GM19328 (cell line): Measurements from ENCODE around the gene XCR1.

Experiments used
- ATAC-seq: cut with Tn5 transposase; IDR thresholded peaks from one replicate; pipeline ENCODE4 v1.9.1; 2021; ENCODE audit warnings: mild to moderate bottlenecking, moderate library complexity; ENCODE audit not compliant: unreplicated experiment

XCR1 gene

DNA sequence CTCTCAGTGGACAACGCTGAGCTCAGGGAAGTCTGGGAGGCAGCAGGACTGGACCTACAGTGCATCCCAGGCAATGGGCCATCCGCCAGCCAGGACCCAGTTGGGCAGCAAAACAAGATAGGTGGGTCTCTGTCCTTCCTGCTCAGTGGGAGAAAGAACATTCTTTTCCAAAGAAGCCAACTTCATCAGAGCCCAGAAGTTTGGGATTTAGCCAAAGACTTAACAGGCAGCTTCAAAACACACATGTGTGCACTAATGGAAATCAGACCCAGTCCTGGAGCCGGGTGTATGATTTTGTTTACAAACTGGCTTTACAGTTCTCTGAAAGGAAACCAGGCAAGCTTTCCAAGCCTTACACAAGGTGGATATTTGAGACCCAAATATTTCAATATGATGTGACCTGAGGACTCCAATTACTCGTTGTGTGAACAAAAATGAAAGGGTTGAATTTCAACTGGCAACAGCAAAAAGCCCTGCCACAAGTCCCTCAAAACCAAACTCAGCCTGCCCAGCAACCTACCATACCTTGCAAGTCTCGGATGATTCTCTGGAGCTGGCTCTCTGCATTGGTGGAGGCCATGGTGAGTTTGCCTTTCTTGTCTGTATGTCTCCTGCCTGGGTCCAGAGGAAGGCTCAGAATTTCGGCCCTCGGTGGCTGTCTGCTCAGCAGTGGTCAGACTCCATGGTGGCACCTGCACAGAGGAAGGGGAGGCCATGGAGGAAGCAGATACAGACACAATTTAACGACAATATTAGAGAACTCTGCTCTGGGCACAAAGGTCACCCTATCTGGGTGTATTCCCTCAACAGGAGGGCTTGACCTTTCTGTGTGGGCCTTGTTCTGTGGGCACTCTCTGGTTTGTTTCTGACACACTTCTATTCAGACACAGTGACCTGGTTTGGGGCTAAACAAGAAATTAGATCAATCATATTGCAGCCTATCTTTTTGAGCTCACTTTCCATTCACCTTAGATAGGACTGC is 42.7 kb downstream of the XCR1 start:
- no peak for ATAC-seq

- no peak for ATAC-seq
These were observed 43.5 kb downstream of the XCR1 start for GRCh38 chr3:45983770-45984169.

- ATAC-seq = no peak
These were observed 45.8 kb downstream of the XCR1 start for GRCh38 chr3:45981346-45982074.

DNA sequence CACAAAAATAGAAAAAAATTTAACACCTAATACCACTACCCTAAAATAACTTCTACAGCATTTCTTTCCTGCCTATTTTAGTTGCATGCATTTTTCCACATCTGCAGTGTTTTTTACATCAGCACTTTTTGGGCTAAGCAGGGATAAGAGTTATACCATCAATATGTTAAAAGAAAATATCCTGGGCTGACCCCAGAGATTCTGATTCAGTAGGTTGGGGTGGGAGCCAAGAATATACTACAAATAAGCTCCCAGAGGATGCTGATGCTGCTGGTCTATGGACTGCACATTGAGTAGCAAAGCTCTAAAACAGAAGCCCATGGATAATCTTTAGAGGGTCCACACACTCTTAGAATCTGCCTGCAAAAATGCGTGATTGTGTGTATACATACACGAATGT is 46.5 kb downstream of the XCR1 start:
- no peak for ATAC-seq

GRCh38 chr3:45980229-45980813 is 47.0 kb downstream of the XCR1 start:
- ATAC-seq = no peak

DNA sequence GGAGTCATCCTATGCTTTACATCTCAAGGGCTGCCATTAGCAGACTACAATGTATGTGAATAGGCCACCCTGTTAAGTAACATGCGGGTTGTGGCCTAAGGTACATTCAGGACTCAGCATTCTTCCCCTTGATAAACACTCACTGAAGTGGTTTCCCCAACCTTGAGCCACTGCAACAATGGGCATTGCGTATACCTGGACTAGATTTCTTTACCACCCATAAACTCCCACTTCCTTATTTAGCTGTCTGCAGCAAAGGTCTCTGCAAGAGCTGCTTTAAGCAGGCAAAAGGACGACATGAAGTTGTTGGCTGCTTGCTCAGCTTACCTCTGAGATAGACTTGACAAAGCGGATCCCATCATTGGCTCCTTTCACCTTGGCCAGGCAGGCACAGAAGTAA is 47.9 kb downstream of the XCR1 start:
- no peak for ATAC-seq

DNA sequence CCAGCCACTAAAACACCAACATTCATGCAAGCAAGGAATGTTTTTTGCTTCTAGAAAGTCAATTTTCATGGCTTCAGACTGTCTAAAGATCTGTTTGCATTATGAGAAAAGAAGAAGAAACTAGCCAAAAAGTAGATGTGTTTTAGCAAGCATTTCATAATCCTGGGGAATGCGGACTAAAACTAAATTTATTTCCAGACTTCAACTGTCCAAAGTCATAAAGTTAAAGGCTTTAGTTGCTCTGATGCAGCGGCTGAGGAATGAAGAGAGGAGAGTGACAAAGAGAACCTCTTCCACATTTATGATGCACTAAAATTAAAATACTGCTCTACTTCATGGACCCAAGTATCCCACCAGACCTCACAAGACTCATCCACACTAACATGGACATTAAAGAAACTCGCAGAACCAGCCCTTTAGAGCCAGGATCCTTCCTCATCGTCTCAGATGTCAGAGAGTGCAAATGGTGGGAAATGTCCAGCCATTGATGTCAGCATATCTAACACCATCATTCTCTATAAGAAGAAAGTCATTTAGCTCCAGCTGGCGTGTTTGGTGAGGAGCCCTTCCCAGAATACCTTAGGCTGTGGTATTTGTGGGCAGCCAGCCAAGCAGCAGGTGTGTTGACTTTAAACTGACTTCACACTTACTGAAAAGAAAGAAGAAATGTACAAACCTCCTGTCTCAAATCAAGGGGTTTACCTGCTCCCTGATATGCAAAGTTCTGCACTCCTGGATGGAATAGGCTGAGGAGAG is 49.1 kb downstream of the XCR1 start:
- ATAC-seq = no peak

DNA sequence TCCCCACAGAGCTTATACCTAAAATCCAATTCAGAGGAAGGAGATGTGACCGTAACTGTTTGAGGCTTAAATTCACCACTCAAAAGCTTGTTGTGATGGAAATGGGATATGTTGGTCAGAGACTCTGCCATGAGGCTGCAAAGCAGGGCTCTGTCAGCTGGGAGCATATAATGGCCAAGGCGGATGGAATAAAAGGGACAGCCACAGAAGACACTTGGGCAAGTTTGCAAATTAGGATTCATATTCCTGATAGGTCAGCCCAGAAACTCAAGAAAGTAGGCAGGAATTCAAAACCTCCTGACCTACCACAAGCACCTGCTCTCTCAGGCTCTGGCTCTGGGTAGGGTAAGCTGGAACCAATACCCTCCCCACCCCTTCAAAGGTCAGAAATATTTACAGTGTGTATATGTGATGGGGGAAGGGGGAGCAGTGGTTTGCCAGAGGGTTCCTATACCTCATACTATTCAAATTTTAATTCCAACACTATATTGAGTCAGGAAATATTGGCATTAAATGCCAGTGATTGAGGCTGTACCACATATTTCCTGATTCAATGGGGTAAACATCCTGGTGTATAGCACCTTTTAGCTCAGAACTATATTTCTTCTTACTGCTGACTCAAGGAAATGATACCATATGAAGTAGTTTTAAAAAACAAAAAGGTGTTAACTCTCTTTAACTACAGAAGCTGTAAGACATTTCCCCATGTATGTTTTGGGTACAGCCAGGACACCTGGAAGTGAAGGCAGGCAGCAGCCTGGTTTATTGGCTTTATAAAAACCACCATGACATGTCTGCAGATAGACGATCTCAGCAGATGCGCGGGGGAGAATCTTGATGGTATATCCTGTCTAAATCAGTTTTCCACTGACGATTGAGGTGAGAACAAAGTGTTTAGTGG is 50.8 kb downstream of the XCR1 start:
- ATAC-seq = no peak

DNA sequence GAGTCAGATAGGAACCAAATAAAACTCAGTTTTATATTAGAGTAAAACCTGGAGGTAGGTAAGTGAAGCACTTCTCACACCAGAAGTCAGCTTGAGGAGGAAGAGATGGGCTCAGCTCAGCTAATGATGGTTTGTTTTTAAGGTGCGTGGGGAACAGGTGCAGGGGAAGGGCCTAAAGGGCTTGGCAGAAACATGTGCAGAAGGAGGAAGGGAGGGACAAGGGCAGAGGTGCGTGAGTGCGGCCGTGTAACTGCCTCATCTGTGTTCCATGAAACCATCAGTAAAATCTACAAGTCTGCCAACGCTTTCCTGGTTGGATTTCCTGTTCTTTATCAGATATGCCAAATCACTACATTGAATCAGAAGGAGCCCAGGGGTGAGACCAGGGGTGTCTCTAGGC is 51.6 kb downstream of the XCR1 start:
- ATAC-seq = no peak

- ATAC-seq = no peak
These were observed 52.6 kb downstream of the XCR1 start for GRCh38 chr3:45974686-45975085.

DNA sequence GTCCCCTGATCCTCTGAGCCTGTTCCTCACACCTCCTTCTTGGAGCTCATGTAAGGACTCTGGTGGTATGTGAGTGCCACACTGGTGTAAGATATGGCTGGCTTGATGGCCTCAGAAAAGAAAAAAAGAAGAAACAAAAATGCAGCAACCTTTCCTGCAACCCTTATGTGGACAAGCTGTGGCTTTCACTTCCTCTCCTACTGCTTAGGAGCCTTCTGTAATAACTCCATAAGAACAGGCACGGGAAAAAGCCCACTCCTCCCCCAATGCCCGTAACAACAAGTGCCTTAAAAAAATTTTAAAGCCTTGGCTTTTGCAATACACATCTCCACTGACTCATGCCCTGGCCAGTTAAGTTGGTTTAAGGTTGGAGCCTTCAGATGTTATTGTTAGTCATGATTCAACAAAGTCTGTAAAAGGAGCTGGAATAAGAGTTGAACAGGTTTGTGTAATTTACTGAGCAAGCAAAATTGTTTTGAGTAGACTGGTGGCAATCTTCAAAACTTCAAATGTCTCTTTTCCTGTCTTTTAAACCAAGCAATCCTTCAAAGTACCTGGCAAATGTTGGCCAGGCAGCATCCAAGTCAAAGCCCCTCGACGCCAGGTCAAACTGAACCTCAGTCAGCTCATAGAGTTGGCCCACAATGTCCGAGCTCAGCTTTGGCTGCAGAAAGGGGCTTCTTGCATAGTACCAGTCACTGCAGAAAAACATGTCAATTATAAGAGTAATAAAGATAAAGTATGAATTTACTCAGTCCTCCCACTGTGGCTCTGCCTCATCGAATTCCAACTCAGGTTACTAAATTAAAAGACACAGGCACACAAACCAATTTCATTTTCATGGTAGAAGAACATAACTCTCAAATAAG is 54.5 kb downstream of the XCR1 start:
- no peak for ATAC-seq

DNA sequence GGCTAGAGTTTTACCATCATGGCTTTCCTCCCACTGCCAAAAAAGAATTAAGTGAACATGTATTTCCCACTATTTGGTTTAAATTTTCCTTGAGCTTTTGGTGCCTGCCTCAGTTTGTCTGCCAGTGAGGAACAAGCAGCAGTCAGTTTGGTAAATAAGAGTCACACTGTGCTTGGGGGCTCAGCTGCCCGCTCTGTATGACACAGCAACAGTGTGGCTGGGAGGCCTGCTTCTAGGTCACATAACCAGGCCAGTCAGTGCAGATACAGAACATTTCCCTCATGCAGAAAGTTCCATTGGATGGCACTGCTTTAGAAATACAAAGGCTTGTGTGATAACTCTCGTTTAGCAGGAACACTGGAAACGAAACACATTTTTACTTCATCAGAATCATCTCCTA is 57.3 kb downstream of the XCR1 start:
- no peak for ATAC-seq

GRCh38 chr3:45969116-45969515 is 58.2 kb downstream of the XCR1 start:
- no peak for ATAC-seq

- no peak for ATAC-seq
These were observed 58.6 kb downstream of the XCR1 start for GRCh38 chr3:45968706-45969105.

DNA sequence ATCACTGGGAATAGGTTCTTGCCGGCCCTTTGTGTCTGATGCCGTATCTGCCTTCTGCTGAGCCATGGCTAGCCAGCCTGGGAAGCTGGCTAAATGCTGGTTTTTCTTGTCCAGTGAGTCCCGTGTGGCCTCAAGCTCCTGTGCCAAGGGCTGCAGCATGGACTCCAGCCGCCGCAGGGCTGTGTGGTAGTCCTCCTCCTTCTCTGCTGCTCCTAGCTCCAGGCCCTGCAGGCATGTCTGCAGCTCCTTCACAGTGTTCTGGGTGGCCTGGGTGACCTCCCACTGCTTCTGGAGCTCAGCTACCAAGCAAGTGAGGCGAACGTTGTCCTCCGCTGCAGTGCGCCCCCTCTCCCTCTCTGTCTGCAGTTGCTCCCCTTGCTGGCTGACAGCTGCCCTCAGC is 59.1 kb downstream of the XCR1 start:
- no peak for ATAC-seq

GRCh38 chr3:45967724-45968123 is 59.6 kb downstream of the XCR1 start:
- ATAC-seq = no peak
